HG02884 (cell line): ENCODE data around the gene CACNG5.

Experiments used
- ATAC-seq: cut with Tn5 transposase; IDR thresholded peaks from one replicate; pipeline ENCODE4 v1.9.1; 2021; ENCODE audit warnings: mild to moderate bottlenecking, moderate library complexity; ENCODE audit not compliant: unreplicated experiment

CACNG5 gene

GRCh38 chr17:66834919-66835454 lies at the start of gene CACNG5:
TSS of gene CACNG5 (plus strand) at chr17:66835117. CDS start at chr17:66877333, 42,216 bp downstream.
- no peak for ATAC-seq

GRCh38 chr17:66786107-66786506 lies 48.8 kb upstream of the CACNG5 start:
- no peak for ATAC-seq

DNA sequence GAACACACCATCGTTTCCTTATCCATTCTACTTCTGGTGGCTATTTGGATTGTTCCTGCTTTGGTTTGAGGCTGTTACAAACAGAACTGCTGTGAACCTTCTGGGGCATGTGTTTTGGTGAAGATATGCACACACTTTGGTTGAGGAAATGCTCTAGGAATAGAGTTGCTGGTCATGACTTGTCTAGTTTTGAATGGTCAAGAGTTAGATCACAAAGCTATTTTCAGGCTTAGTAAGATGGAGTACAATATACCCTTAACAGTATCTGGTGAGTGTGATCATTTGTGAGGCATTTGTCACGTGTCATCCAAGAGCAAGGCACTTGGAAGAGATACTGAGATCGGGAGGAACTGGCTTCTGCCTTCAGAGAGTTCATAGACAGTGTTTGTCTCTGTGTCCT lies 47.0 kb upstream of the CACNG5 start:
- ATAC-seq, result no peak

DNA sequence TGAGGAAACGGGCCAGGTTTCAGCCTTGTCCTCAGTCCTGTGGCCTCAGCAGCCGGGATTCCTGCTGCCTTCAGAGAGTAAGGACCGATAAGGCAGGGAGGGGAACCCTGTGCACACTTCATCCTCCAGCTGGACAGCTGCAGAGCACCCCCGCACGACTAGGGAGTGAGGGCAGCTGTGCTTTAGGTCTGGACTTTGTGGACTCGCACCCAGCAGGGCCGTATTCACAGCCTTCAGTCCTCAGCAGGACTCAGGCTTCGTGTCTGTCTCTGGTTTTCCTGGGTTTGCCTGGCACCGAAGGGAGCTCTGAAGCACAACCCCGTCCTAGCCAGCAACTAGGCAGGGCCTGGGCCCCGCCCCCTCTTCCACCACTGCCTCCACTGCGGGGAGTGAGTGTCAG lies 45.8 kb upstream of the CACNG5 start:
- ATAC-seq, result no peak

- ATAC-seq, result no peak
These were observed 44.9 kb upstream of the CACNG5 start for GRCh38 chr17:66789961-66790437.

- no peak for ATAC-seq
These were observed 44.3 kb upstream of the CACNG5 start for GRCh38 chr17:66790501-66791061.

GRCh38 chr17:66791347-66791746 lies 43.6 kb upstream of the CACNG5 start:
- ATAC-seq, result no peak

DNA sequence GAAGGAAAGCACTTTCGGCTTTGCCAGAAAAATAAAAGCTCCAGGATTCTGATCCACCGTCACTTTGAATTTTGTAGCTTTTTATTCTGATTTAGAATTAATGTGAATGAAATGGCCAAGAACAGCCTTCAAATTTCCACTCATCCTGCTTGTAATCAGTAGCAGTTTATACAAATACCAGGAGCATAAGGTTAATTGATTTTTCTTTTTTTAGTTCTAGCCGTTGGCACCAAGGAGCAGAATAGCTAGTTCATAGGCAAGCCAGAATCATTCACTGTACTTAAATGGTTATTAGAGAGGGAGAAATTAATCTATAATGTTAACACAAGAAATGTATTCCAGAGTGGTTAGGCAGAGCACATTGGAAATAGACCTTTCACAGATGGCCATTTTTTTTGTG lies 41.1 kb upstream of the CACNG5 start:
- ATAC-seq, result no peak

GRCh38 chr17:66795486-66795885 lies 39.4 kb upstream of the CACNG5 start:
- ATAC-seq, result no peak

GRCh38 chr17:66799849-66800537 lies 34.9 kb upstream of the CACNG5 start:
- ATAC-seq, result no peak

DNA sequence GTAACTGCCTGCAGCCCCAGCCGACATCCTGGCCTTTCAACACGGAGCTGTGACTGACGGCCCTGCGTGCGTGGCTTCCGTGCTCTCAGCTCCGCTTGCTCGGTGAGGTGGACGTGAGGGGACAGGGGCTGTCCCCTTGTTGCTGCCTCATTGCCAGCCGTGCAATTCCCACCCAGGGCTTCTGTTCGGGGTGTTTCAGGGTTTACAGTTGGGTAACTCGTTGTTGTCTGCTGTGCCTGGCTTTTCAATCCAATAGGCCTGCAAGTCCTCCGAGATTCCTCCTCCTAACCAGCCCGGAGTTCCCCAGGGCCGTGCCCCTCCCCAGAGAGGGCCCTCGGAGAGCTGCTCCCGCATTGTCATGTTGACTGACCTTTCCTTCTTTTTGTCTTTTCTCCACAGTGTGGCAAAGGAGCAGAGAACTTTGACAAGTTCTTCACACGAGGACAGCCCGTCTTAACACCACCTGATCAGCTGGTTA lies 31.4 kb upstream of the CACNG5 start:
- no peak for ATAC-seq

DNA sequence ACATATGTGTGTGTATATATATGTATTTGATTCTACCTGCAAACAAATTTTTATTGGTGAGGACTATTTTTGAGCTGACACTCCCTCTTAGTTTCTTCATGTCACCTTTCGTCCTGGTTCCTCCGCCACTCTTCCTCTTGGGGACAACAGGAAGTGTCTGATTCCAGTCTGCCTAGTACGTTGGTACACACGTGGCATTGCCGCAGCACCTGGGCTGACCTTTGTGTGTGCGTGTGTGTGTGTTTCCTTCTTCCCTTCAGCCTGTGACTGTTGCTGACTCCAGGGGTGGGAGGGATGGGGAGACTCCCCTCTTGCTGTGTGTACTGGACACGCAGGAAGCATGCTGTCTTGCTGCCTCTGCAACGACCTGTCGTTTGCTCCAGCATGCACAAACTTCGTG lies 29.4 kb upstream of the CACNG5 start:
- no peak for ATAC-seq

DNA sequence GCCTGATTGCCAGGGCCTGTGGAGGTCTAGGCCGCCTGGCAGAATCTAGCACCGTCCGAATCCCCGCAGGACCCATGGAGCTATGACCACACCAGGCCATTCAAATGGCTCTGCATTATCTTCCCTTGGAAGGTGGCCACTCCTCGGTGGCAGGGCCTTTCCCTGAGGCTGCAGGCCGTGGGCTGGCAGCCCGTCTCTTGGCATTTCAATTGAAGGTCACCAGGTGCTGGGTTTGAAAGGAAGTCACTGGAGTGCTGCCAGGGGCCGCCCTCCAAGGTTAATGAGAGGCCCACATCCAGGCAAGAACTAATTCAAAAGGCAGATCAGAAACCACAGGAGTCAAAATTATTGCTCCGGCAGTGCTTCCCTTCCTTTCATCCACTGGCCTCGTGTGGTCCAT lies 27.7 kb upstream of the CACNG5 start:
- ATAC-seq, result no peak

DNA sequence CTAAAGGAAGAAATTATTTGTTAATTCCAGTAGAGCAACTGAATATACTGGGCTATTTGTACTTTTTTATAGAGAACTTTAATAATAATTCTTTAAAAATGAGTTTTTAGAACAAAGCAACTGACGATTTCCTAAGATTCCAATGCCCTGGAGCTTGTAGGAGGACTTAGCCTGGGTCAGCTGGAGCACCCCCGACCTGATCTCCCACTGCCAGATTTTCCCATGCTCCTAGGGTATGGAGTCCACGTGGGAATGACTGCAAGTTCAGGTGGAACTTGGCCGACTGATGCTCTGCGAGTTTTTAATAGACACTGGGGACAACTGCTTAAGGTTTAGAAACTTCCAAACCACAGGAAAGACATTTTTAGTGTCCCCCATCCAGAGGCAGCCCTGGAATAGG lies 25.5 kb upstream of the CACNG5 start:
- ATAC-seq, result no peak

- ATAC-seq, result no peak
These were observed 23.8 kb upstream of the CACNG5 start for GRCh38 chr17:66810951-66811682.

DNA sequence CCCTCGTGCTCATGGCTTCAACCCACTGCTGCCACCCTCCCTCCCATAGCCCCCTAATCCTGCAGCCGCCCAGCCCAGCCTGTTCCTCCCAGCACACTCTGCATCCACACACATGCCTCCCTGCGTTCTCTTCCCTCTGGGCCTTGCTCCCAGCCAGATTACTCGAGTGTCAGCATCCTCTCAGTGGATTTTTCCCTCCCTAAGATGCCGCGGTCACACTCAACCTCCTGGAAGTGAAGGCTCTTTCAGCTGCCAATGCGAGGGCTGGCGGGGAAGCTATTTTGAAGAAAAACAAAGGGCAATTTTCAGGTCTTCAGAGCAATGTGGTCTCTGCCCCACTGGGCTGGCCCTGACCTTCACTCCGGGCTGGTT lies 23.2 kb upstream of the CACNG5 start:
- no peak for ATAC-seq

DNA sequence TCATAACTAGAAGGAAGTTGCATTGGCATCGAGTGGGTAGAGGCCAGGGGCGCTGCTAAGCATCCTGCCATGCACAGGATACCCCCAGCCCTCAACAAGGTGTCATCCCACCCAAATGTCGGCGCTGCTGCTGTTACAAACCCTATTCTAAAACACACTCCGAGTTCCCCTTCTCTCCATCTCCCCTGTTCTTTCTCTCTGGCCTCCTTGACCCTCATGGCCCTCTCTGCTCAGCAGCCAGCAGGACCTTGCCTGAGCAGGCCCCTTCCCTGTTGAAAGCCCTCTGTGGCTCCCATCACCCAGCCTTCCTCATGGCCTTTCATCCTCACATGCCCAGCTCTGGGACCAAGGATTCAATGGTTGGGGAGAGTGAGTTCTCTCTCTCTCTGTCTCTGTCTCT lies 22.3 kb upstream of the CACNG5 start:
- no peak for ATAC-seq

DNA sequence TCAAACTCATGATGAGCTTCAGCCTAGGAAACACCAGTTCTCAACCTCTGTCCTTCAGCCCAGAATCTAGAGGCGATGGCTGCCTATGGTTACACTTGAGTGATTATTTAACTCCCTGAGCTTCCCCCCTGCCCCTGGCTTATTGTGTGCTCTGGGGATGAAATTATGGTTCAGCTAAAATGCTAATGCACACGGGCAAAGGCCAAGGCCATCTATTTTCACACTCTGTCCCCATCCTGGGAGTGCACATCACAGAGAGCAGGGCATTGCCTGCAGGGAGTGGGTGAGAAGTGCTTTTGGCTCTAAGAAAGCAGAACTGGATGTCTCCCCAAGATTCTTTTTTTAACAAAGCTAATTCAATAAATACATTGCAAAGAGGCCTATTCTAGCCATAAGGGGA lies 21.6 kb upstream of the CACNG5 start:
- ATAC-seq, result no peak

GRCh38 chr17:66814026-66814425 lies 20.9 kb upstream of the CACNG5 start:
- ATAC-seq, result no peak

GRCh38 chr17:66814570-66814969 lies 20.3 kb upstream of the CACNG5 start:
- ATAC-seq, result no peak

- no peak for ATAC-seq
These were observed 17.2 kb upstream of the CACNG5 start for GRCh38 chr17:66817750-66818149.

DNA sequence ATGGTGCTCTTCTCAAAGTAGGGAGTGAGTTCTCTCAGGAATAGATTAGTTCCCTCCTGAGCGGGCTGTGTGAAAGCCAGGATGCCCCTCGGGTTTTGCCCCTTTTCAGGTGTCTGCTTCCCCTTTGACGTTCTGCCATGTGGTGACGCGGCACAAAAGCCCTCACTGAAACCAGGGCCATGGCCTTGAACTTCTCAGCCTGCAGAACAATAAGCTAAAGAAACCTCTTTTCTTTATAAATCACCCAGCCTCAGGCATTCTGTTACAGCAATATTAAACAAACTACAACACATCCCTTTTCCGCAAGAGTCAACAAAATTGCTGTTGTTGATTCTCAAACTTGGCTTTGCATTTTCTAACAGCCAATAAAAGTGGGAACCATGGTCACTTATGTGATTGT lies 15.5 kb upstream of the CACNG5 start:
- no peak for ATAC-seq
